ENCODE results near the gene PEX26. TPM values are rescaled to one million over a fixed set of nuclear protein-coding genes. Genes with fewer than 3 reads are reported as not detected.
"Not testable (repeated sequence)": the region's sequence is repeated elsewhere in the genome, so short reads cannot be mapped to it uniquely, and the experiment has no call there.

The PEX26 gene
- polyA plus RNA-seq, 4 donors: 19.3 to 35.6 (median 29.8) TPM

- DNase-seq (ENCODE audit: low read depth in 4 of 4, low spot score in 3 of 4): no peak
These were observed 7.1 kb upstream of the PEX26 start for GRCh38 chr22:18070556-18071306.

DNA sequence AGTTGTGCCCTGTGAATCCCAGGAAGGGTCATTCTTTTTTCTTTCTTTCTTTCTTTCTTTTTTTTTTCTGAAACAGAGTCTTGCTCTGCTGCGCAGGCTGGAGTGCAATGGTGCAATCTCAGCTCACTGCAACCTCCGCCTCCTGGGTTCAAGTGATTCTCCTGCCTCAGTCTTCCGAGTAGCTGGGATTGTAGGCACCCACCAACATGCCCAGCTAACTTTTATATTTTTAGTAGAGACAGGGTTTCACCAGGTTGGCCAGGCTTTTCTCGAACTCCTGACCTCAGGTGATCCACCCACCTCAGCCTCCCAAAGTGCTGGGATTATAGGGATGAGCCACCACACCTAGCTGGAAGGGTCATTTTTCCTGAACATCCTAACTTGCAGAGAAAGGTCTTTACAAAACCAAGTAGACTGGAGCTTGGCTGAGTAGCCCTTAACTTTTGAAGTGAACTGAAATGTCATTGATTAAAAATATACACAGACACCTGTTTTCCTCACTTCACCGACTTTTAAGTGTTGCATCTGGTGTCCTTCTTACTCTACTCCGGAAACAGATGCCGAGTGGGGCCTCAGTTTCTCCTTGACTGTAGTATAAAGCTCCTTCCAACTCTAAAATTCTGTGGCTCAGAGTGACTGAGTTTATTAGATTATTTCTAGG lies 6.4 kb upstream of the PEX26 start:
- not testable (repeated sequence) for DNase-seq (ENCODE audit: low read depth in 4 of 4, low spot score in 3 of 4)

- no peak for DNase-seq (ENCODE audit: low read depth in 4 of 4, low spot score in 3 of 4)
These were observed 5.9 kb upstream of the PEX26 start for GRCh38 chr22:18071968-18072310.

DNA sequence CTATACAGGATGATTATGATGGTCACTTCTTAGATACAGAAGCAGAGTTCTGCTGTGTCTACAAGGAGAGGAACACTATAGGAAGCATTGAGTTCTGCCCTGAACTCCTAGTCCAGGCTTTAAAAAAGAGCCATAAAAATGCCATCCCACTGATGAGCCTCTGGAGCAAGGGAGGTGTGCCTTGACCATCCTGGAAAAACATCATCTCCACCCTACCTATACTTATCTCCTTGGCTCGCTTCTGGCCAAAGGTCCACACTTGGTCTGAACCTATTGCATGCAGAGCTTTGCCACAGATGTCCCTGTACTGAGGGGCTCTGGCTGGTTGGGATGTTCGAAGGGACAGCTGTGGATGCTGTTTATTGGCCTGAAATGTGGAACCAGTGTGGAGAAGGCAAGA lies 4.3 kb upstream of the PEX26 start:
- no peak for DNase-seq (ENCODE audit: low read depth in 4 of 4, low spot score in 3 of 4)

GRCh38 chr22:18073927-18074326 lies 3.9 kb upstream of the PEX26 start:
- not testable (repeated sequence) for DNase-seq (ENCODE audit: low read depth in 4 of 4, low spot score in 3 of 4)

- no peak for DNase-seq (ENCODE audit: low read depth in 4 of 4, low spot score in 3 of 4)
These were observed 2.6 kb upstream of the PEX26 start for GRCh38 chr22:18075101-18075719.

- DNase-seq (ENCODE audit: low read depth in 4 of 4, low spot score in 3 of 4): peak; percentile 74 to 86 (median 81)
These were observed 1.9 kb upstream of the PEX26 start for GRCh38 chr22:18075720-18076497.

DNA sequence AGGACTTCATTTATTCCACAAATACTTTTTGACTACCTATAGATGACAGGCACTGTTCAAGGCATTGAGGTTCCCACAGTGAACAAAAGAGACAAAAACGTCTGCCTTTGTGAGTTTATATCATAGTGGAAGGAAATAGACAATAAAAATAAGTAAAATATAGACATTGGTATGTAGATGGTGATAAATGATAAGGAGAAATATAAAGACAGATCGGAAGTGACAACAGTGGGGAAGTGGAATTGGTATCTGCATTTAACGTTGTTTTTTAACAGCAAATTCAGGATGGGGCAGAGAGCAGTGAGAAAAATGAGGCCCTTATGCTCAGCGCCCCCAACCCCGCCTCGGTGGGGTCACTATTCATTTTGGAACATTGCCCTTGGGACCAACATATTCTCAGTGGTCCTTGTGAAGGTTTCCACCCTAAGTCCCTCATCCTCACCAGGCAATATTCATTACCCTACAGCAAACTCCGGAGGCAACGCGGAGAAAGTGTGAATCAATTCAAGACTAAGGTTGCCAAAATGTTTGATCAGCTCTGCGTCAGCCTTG lies 627 bp upstream of the PEX26 start:
- DNase-seq (ENCODE audit: low read depth in 4 of 4, low spot score in 3 of 4): no peak

GRCh38 chr22:18078329-18079041 lies 695 bp downstream of the PEX26 start:
- no peak for DNase-seq (ENCODE audit: low read depth in 4 of 4, low spot score in 3 of 4)

DNA sequence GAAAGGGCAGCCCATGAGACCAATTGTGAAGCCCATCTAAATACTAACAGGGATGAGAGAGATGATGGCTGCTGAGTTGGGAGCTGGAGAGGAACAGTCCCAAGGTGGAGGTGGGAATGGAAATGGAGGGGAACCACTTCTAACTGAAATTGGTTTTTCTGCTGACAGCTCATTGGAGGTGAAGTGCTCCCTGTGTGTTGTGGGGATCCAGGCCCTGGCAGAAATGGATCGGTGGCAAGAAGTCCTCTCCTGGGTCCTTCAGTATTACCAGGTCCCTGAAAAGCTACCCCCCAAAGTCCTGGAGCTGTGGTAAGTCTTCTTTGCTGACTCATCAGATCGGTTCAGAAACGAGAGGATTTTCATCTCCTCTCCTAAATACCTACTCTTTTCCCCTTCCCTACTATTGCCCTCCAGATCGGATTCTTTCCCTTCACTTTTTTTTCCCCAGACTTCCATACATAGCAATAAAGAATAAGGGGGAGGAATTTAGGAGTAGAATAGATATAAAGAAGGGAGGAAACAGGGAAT lies 2.0 kb downstream of the PEX26 start:
- no peak for DNase-seq (ENCODE audit: low read depth in 4 of 4, low spot score in 3 of 4)

DNA sequence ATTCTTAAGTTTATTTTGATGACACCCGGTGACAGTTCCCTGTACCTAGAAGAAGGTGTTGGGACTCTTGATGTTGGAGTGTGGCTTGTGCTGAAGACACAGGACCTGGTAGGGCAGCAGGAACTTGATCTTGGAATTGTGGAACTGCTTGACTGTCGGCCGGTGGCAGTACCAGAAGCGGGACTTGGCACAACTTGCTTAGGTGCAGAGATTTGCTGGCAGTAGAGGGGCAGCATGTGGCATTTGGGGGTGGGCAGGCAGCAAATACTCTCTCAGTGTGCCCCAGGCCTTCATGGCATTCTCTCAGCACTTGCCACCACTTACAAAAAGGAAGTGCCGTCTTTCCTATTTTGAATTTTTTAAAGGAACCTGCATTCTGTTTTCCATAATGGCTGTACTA lies 3.6 kb downstream of the PEX26 start:
- no peak for DNase-seq (ENCODE audit: low read depth in 4 of 4, low spot score in 3 of 4)

GRCh38 chr22:18082467-18082866 lies 4.7 kb downstream of the PEX26 start:
- DNase-seq (ENCODE audit: low read depth in 4 of 4, low spot score in 3 of 4): no peak

- no peak for DNase-seq (ENCODE audit: low read depth in 4 of 4, low spot score in 3 of 4)
These were observed 5.6 kb downstream of the PEX26 start for GRCh38 chr22:18083406-18083805.

DNA sequence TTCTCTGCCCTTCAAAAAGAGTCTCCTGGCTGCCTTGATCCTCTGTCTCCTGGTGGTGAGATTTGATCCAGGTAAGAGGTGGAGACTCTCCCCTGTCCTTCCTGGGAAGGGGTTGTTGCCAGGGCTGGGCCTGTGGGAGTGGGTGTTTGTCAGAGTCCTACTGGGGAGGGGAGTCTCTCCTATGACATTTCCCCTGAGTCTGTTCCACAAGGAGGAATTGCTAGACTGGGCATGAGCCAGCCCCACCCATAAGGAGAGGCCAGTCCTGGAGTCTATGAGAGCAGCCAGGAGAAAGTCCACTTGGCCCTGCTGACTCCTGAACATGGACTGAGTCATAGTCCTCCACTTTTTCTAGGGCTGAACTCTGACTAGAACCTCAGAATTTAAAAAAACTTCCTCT lies 7.4 kb downstream of the PEX26 start:
- no peak for DNase-seq (ENCODE audit: low read depth in 4 of 4, low spot score in 3 of 4)

- no peak for DNase-seq (ENCODE audit: low read depth in 4 of 4, low spot score in 3 of 4)
These were observed 9.6 kb downstream of the PEX26 start for GRCh38 chr22:18087350-18087855.

GRCh38 chr22:18088825-18089568 lies 11.2 kb downstream of the PEX26 start:
- no peak for DNase-seq (ENCODE audit: low read depth in 4 of 4, low spot score in 3 of 4)

DNA sequence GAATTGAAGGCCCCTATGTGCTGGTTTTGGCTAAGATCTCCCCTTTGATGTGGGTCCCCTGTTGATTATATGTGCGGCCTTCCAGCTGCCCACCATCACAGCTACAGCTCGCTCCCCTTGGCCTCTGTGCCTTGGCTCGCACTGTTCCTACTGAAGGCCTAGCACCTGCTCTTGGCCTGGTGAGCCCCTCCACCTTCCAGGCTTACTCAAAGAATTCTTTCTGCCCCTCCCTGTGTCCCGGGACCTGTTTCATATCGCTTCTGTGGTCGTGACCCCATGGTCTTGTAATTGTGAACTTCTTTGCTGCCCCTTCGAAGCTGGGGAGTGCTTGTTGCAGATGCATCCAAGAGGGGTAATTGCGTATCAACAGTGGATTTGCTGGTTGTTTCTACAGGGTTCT lies 12.5 kb downstream of the PEX26 start:
- DNase-seq (ENCODE audit: low read depth in 4 of 4, low spot score in 3 of 4): no peak

DNA sequence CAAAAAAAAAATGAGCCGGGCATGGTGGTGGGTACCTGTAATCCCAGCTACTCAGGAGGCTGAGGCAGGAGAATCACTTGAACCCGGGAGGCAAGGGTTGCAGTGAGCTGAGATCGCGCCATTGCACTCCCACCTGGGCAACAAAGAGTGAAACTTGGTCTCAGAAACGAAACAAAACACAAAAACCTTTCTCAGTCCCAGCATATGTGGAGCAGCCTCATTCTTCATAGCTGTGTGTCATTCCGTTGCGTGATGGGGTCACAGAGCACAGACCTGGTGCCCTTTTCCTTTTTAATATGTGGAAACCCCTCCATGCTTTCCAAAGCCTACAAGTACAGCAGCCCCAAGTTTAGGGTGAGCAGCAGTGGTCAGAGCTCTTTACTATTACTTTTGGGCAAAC lies 13.7 kb downstream of the PEX26 start:
- no peak for DNase-seq (ENCODE audit: low read depth in 4 of 4, low spot score in 3 of 4)

DNA sequence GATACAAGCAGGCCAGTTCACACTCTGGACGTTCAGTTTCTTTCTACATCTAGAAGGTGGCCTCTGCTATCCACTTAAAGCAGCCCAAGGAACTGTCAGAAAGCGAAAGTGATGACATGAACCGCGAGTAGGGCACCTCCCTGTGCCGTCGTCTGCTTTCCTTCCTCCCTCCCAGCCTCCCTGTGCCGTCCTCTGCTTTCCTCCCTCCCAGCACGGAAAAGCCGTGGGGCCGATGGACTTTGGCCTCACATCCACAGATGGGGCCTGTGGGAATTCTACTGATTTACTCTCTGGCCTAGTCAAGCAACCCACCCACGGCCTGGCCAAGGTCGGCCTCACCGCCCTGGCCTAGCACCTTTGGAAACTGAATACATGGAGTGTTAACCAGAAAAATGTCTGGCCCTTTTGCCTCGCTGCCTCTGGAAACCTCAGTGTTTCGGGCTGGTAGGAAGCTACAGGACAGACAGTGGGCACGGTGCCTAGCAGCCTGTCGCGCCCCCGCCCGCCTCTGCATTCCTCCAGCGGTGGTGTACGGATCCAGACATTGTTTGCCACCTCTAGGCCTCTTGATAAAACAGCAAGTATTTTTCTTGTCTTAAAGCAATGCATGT lies 14.2 kb downstream of the PEX26 start:
- DNase-seq (ENCODE audit: low read depth in 4 of 4, low spot score in 3 of 4): peak in 1 of 4 donors; percentile 27

Measured in left renal pelvis (tissue), 4 donors.